ENCODE data around the gene PTPRC. TPM values are rescaled to one million over a fixed set of nuclear protein-coding genes. Genes with fewer than 3 reads are reported as not detected.

Gene PTPRC
- total and polyA plus RNA-seq, 2 donors (not counting 3 experiments of a cell fraction or from before 2014, with no cell fraction given), result not detected

DNA sequence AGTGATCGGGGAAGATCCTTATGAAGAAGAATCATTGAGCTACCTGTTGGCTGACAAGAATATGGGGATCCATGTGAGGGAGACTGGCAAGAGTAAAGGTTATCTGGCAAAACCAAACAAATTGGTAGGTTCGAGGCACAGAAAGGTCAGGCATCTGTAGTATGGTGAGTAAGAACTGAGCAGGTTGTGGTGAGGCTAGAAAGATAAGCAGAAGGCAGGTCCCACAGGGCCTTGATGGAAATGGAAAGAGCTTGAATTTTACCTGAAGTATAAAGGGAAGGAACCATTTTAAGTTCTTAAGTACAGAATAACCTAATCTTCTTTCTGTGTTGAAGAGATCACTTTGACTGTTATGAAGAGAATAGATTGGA is 11.1 kb downstream of the PTPRC start:
- H3K9ac ChIP-seq (replicated peaks; ENCODE audit: extremely low read depth, insufficient read depth, low read length), result no peak overlapping the region
- H3K9me3 ChIP-seq (replicated peaks; ENCODE audit: control insufficient read depth, insufficient read depth, low read length), result no peaks in the 10 kb centered on the region
- ChIA-PET POLR2A (no interaction called here), CTCF (interaction anchor here (1.5 kb wide), 1 partner anchor 17 kb away, joined by 3 read pairs; no protein-coding TSS in a partner anchor)
- TF ChIP-seq JUN (IDR thresholded peaks at IDR 0.05; ENCODE audit: borderline replicate concordance, insufficient read depth, insufficient read length, low read depth) (no peak), MYC (IDR thresholded peaks at IDR 0.05; ENCODE audit: low read depth, low read length) (no peak), GATA2 (IDR thresholded peaks at IDR 0.05; ENCODE audit: insufficient read depth, insufficient read length, low read depth, low read length) (no peak), POLR2AphosphoS5 (IDR thresholded peaks at IDR 0.05; ENCODE audit: insufficient read depth, low read depth, low read length) (no peak), POLR2A (IDR thresholded peaks at IDR 0.05; ENCODE audit: low read depth, low read length) (no peak), EZH2 (IDR thresholded peaks at IDR 0.05; ENCODE audit: borderline replicate concordance, low read depth, low read length, severe bottlenecking) (no peak), FOS (IDR thresholded peaks at IDR 0.05; ENCODE audit: borderline replicate concordance, insufficient read depth, low read length) (no peak)
- TF ChIP-seq, protein P1, sequence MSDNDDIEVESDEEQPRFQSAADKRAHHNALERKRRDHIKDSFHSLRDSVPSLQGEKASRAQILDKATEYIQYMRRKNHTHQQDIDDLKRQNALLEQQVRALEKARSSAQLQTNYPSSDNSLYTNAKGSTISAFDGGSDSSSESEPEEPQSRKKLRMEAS (IDR thresholded peaks at IDR 0.05; ENCODE audit: insufficient read depth, insufficient read length), result no peak
- TF ChIP-seq, protein P2, sequence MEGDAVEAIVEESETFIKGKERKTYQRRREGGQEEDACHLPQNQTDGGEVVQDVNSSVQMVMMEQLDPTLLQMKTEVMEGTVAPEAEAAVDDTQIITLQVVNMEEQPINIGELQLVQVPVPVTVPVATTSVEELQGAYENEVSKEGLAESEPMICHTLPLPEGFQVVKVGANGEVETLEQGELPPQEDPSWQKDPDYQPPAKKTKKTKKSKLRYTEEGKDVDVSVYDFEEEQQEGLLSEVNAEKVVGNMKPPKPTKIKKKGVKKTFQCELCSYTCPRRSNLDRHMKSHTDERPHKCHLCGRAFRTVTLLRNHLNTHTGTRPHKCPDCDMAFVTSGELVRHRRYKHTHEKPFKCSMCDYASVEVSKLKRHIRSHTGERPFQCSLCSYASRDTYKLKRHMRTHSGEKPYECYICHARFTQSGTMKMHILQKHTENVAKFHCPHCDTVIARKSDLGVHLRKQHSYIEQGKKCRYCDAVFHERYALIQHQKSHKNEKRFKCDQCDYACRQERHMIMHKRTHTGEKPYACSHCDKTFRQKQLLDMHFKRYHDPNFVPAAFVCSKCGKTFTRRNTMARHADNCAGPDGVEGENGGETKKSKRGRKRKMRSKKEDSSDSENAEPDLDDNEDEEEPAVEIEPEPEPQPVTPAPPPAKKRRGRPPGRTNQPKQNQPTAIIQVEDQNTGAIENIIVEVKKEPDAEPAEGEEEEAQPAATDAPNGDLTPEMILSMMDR (IDR thresholded peaks at IDR 0.05; ENCODE audit: extremely low read depth in 1 of 2, insufficient read depth in 1 of 2, low read depth in 1 of 2, low read length in 2 of 2), result no peak
- H2AFZ ChIP-seq (ENCODE audit: low read depth, low read length), result no peak overlapping the region
- intact Hi-C loops (cut with micrococcal nuclease), result loop anchor here (2.0 kb wide), 1 partner anchor 13 kb away; no protein-coding TSS in a partner anchor
- no peak overlapping the region for H3K4me3 ChIP-seq (replicated peaks in 1 of 3; ENCODE audit: insufficient read depth in 1 of 3, low read depth in 1 of 3, low read length in 3 of 3)
- no peaks in the 10 kb centered on the region for H3K36me3 ChIP-seq (ENCODE audit: control insufficient read depth in 2 of 2, extremely low read depth in 1 of 2, insufficient read depth in 2 of 2, low read length in 2 of 2)
- no peaks in the 10 kb centered on the region for H3K79me2 ChIP-seq (ENCODE audit: control insufficient read depth, insufficient read depth, low read length)
- H3K27ac ChIP-seq (ENCODE audit: insufficient read depth, low read depth, low read length), result no peak overlapping the region
- DNase-seq (ENCODE audit: low read depth, low spot score), result no peak
- H3K4me1 ChIP-seq (ENCODE audit: control insufficient read depth, extremely low read depth, insufficient read depth, low read length), result no peaks in the 10 kb centered on the region
- no TSS peak for BruUV-seq (replicated peaks)
- FAIRE-seq, result no peak
- dilution Hi-C loops (cut with MboI; ENCODE audit: extremely low pct_ligation_motif_present, low sequenced_read_pairs), result no loop called here
- H3K27me3 ChIP-seq (ENCODE audit: control insufficient read depth in 2 of 2, insufficient read depth in 2 of 2, low read length in 2 of 2), result no peaks in the 10 kb centered on the region
- H3K4me2 ChIP-seq (ENCODE audit: insufficient read depth, low read length), result no peak overlapping the region
- H4K20me1 ChIP-seq (replicated peaks; ENCODE audit: control insufficient read depth, extremely low read depth, insufficient read depth, low read length), result no peaks in the 10 kb centered on the region
- H3K9me1 ChIP-seq (replicated peaks; ENCODE audit: control insufficient read depth, extremely low read depth, insufficient read depth, low read length), result no peaks in the 10 kb centered on the region
